Gastroesophageal sphincter (tissue), 3 donors: ENCODE data around the gene DNAL4.

Source experiments
- CTCF ChIP-seq, 4 experiments: fragments of 200-600 bp in 2 of 4; fragments of 450-650 bp in 2 of 4; sonication (generic) in 1 of 4; IDR thresholded peaks; one replicate each; pipeline ENCODE4 v1.5.1; 2017 to 2019; ENCODE audit warnings: antibody characterized with exemption in 4 of 4, mild to moderate bottlenecking in 2 of 4, moderate library complexity in 2 of 4
- POLR2A ChIP-seq, 2 donors: fragments of 450-650 bp; IDR thresholded peaks; one replicate each; pipeline ENCODE4 v1.6.1; 2017; ENCODE audit warnings: antibody characterized with exemption in 2 of 2, mild to moderate bottlenecking in 2 of 2, moderate library complexity in 1 of 2
- POLR2AphosphoS5 ChIP-seq: sonication (generic); formaldehyde crosslinking; IDR thresholded peaks from one replicate; pipeline ENCODE4 v1.6.1; 2017; ENCODE audit warnings: antibody characterized with exemption

GRCh38 chr22:38754751-38755154 lies 39.2 kb downstream of the DNAL4 start:
- TF ChIP-seq POLR2AphosphoS5 (no peak), CTCF (IDR thresholded peaks at IDR 0.05) (no peak), POLR2A (IDR thresholded peaks at IDR 0.05) (no peak)
